GM11168 (cell line): ENCODE results near the gene FCHSD2.
"Not testable (repeated sequence)": the region's sequence is repeated elsewhere in the genome, so short reads cannot be mapped to it uniquely, and the experiment has no call there.

Experiments
- in situ Hi-C: fragments of 300-500 bp; cut with MboI; formaldehyde crosslinking; loops from one replicate; pipeline ENCODE4 v1.12.0; 2022; ENCODE audit warnings: low sequenced_read_pairs; ENCODE audit not compliant: unreplicated experiment

The FCHSD2 gene

GRCh38 chr11:73129198-73129597 is 12.9 kb downstream of the FCHSD2 start:
- in situ Hi-C loops = no loop called here

GRCh38 chr11:73126804-73127480 is 15.2 kb downstream of the FCHSD2 start:
- in situ Hi-C loops = no loop called here

DNA sequence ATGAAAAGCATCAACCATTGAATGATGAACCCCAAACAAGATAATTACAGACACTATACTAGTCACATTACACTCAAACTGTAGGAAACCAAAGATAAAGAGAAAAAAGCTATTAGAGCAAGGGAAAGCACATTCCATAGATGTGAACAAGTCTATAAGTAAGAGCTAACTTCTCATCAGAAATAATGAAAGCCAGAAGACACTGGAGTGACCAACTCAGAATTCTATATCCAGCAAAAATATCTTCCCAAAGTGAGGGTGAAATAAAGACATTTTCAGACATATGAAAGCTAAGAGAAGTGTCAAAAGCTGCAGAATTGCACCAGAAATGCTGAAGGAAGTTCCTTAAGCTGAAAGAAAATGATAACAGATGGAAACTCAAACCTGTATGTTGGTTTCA is 17.3 kb downstream of the FCHSD2 start:
- in situ Hi-C loops = no loop called here

DNA sequence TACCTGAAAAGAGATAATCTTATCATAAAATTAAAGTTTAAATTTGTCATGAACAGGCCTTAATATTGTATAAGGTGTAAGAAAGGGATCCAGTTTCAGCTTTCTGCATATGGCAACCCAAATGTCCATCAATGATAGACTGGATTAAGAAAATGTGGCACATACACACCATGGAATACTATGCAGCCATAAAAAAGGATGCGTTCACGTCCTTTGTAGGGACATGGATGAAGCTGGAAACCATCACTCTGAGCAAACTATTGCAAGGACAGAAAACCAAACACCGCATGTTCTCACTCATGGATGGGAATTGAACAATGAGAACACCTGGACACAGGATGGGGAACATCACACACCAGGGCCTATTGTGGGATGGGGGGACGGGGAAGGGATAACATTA is 18.2 kb downstream of the FCHSD2 start:
- in situ Hi-C loops = not testable (repeated sequence)

- in situ Hi-C loops = no loop called here
Observed at GRCh38 chr11:73121692-73122091, 20.4 kb downstream of the FCHSD2 start.

- in situ Hi-C loops = no loop called here
Observed at GRCh38 chr11:73117071-73117470, 25.0 kb downstream of the FCHSD2 start.

DNA sequence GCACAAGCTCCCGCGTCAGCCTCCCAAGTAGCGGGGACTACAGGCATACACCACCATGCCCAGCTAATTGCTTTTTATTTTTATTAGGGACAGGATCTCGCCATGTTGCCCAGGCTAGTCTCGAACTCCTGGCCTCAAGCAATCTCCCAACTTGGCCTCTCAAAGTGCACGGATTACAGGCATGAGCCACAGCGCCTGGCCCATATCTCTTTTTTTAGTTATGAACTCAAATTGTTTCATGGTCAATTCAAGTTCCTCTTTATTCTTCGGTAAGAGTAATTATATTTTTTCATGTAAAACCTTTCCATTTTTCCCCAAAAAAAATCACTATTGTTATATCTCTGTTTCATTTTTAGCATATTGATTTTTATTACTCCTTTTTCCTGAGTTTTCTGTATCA is 25.5 kb downstream of the FCHSD2 start:
- in situ Hi-C loops = no loop called here

GRCh38 chr11:73114835-73115220 is 27.3 kb downstream of the FCHSD2 start:
- in situ Hi-C loops = no loop called here

- in situ Hi-C loops = no loop called here
Observed at GRCh38 chr11:73114110-73114834, 27.8 kb downstream of the FCHSD2 start.

DNA sequence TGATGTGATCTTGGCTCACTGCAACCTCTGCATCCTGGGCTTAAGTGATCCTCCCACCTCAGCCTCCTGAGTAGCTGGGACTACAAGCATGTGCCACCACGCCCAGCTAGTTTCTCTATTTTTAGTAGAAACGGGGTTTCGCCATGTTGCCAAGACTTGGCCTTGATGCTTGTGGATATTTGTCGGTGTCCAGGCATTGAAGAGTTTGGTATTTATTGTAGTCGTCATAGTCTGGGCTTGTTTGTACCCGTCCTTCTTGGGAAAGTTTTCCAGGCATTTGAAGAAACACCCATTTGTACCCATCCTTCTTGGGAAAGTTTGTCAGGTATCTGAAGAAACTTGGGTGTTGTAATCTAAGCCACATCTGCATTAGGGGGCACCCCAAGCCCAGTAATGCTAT is 28.7 kb downstream of the FCHSD2 start:
- in situ Hi-C loops = no loop called here

DNA sequence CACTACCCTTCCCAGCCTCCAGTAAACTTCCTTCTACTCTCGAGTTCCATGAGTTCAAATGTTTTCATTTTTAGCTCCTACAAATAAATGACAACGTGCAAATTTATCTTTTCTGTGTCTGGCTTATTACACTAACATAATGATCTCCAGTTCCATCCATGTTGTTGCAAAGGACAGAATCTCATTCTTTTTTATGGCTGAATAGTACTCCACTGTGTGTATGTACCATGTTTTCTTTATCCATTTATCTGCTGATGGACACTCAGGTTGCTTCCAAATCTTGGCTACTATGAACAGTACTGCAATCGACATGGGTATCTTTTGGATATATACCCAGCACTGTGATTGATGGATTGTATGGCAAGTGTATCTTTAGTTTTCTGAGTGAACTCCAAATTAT is 34.5 kb downstream of the FCHSD2 start:
- in situ Hi-C loops = no loop called here

DNA sequence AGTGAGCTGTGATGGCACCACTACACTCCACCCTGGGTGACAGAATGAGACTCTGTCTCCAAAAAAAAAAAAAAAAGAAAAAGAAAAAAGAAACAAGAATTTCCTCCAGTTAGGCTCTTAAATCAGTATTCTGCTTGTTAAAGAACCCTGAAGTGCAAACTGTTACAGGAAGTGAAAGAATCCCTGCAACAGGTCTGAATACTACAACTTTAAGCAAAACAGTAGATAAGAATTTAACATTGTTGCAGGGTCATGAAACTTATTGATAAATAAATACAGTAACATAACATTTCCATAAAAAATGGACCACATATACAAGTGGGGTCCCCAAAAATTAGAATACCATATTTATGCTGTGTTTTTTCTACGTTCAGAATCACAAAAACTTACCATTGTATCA is 35.8 kb downstream of the FCHSD2 start:
- in situ Hi-C loops = no loop called here

DNA sequence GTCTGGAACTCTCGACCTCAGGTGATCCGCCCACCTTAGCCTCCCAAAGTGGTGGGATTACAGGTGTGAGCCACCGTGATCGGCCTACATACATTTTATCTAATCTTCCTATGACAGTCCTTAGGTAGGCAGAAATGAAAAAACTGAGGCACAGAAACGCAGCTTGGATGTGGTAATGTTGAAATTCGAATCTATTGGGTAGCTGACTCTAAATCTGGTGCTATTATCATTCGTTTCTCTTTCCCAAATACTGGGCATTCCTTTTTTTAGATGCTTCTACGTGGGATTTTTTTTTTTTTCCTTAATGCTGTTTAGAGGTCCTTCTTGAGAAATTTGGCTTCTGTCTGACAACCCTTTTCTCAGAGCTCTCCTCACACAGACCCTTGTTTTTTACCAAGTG is 41.5 kb downstream of the FCHSD2 start:
- in situ Hi-C loops = no loop called here

GRCh38 chr11:73099512-73100266 is 42.4 kb downstream of the FCHSD2 start:
- in situ Hi-C loops = no loop called here

DNA sequence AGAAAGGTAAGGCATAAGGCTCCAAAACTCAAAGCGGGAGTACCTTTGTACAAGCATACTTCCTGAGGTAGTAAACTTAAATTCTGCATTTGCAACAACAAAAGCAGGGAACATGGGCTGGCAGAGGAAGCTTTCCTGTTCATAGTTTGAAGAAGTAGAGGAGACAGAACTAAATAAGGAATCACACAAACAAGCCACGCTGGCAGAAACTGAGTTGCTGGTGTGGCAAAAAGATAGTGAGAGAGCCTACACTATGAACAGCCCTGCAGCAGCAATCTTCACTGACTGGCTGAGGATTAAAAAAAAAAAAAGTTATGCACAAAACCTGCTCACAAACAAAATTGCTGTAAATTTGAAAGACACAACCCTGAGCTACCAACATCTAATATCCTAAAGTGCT is 46.5 kb downstream of the FCHSD2 start:
- in situ Hi-C loops = no loop called here

DNA sequence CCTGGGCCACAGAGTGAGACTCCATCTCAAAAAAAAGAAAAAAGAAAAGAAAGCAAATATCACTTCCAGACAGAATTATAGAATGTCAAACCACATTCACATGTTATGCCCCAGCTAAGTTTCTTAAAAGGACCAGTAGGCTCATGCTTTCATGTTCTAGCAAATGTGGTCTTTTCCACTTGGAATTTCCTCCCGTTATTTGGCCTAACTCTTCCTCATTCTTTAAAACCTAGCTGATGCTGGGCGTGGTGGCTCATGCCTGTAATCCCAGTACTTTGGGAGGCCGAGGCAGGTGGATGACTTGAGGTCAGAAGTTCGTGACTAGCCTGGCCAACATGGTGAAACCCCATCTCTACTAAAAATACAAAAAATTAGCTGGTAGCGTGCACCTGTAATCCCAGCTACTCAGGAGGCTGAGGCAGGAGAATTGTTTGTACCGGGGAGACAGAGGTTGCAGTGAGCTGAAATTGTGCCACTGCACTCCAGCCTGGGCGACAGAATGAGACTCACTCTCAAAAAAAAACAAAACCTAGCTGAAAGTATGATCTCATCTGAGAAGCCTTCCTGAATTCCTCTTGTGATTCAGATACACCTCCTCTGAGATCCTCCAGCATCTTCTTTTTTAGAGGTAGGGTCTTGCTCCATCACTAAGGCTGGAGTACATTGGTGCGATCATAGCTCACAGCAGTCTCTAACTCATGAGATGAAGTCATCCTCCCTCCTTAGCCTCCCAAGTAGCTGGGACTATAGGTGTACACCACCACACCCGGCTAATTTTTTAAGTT is 50.4 kb downstream of the FCHSD2 start:
- in situ Hi-C loops = no loop called here

- in situ Hi-C loops = no loop called here
Observed at GRCh38 chr11:73087730-73088129, 54.4 kb downstream of the FCHSD2 start.

GRCh38 chr11:73085189-73085875 is 56.8 kb downstream of the FCHSD2 start:
- in situ Hi-C loops = no loop called here

GRCh38 chr11:73078631-73079030 is 63.5 kb downstream of the FCHSD2 start:
- in situ Hi-C loops = no loop called here

DNA sequence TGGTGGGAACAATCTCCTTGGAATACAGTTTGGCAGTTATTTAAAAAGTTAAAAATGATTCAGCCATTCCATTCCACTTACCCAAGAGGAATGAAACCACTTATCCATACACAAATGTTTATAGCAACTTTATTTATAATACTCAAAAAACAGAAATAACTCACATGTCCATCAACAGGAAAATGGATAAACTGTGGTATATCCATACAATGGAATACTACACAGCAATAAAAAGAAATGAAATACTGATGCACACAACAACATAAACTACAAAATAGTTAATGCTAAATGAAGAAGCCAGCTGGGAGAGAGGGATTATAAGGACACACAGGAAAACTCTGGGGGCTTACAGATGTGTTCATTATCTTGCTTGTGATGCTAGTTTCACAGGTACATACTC is 64.7 kb downstream of the FCHSD2 start:
- in situ Hi-C loops = no loop called here
